ENCODE results near the gene UBXN4. TPM values are rescaled to one million over a fixed set of nuclear protein-coding genes. Genes with fewer than 3 reads are reported as not detected.
A peak's percentile ranks its signal among the peaks of the same experiment; 100 is the strongest.
"Not testable (repeated sequence)": the region's sequence is repeated elsewhere in the genome, so short reads cannot be mapped to it uniquely, and the experiment has no call there.

UBXN4 gene
- total RNA-seq, 1 donor from 2014 or later: 56.1 TPM

GRCh38 chr2:135799738-135800137, 58.1 kb downstream of the UBXN4 start:
- intact Hi-C loops (cut with micrococcal nuclease): no loop called here
- ATAC-seq (no peak), DNase-seq (no peak)

DNA sequence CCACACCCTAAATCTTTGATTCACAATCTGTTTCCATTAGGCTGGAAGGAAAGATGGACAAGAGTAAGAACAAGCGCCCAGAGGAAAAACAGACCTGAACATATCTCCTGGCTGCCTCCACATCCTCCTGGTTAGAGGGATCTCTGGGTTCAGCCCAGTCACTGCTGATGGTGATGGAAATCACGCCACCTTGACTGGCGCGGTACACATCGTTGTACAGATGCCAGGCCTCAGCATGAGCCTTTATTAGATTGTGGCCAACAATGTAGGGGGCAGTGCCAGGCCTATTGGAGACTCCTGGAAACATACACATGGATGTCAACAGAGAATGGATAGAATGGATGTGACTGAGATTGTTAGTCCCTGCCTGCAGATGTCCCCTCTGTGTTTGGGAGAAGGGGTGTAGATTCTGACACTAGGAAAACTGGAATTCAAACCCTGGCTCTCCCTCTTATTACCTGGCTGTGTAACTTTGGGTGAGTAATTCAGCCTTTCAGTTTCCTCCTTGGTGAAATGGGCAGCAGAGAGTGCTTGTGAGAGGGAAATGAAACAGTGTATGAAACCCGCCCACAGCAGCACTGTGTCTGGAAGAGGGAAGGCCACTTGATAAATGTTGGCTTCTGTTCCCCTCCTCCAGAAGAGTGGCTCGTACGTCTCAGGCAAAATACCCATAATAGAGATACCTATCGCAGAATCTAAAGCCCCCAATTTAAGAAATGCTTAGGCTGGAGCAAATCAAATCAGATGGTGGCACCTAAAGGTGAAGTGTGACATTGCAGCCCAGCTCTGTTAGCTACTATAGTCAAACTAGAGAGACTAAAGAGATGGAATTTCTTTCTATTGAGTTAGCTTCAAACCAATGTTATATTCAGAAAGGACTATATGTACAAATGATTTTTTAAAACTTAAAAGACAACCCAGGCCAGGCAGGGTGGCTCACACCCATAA, 59.1 kb downstream of the UBXN4 start:
- DNase-seq (no peak), ATAC-seq (no peak)
- intact Hi-C loops (cut with micrococcal nuclease): no loop called here

DNA sequence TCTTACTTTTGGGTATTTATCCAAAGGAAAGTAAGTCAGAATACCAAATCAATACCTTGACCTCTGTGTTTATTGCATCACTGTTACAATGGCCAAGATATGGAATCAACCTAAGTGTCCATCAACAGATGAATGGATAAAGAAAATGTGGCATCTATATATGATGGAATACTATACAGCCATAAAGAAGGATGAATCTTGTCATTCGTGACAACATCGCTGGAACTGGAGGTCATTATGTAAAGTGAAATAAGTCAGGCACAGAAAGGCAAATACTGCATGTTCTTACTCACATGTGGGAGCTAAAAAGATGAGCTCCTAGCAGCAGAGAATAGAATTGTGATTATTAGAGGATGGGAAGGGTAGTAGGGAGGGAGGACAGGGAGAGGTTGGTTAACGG, 60.7 kb downstream of the UBXN4 start:
- DNase-seq: no peak
- ATAC-seq: no peak
- intact Hi-C loops (cut with micrococcal nuclease): no loop called here

GRCh38 chr2:135803278-135803677, 61.6 kb downstream of the UBXN4 start:
- no peak for DNase-seq
- ATAC-seq: no peak
- intact Hi-C loops (cut with micrococcal nuclease): no loop called here

- ATAC-seq; DNase-seq; intact Hi-C loops (cut with micrococcal nuclease): not testable (repeated sequence)
Measured at GRCh38 chr2:135807874-135808273, 66.2 kb downstream of the UBXN4 start.

GRCh38 chr2:135812907-135813511, 71.4 kb downstream of the UBXN4 start:
- no peak for DNase-seq
- ATAC-seq: no peak
- intact Hi-C loops (cut with micrococcal nuclease): no loop called here

DNA sequence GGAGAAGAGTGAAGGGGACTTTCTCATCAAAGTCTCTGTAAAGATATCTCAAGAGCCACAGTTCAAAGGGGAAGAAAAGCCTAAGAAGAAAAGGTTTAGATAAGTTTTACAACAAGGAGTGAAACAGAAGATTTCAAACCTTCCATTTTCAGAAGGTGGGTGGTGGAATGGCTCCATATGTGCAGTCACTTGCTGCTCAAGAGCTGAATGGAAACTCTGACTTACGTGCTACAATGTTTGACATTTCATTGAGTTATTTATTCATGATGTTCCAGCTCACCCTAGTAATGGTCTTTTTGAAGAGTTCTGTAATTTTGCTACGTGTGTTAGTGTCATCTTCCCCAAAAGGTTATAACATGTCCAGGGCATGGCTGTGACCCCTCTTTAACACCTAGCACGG, 73.6 kb downstream of the UBXN4 start:
- intact Hi-C loops (cut with micrococcal nuclease): no loop called here

DNA sequence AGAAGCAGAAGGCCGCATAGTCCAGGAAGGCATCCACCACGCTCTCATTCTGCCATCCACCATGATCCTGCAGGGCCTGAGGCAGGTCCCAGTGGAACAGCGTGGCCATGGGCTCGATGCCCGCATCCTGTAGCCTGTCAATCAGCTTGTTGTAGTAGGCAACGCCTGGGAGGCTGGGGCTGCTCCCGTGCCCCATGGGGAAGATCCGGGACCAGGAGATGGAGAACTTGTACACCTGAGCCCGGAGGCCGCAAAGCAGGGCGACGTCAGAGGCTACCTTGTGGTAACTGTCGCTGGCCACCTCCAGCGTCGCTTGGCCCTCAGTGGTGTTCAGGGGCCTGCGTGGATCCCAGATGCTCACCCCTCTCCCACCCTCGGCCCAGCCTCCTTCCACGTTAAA, 75.8 kb downstream of the UBXN4 start:
- intact Hi-C loops (cut with micrococcal nuclease): no loop called here
- DNase-seq (no peak), ATAC-seq (no peak)

More for the DNA sequence above, 73.6 kb downstream of the UBXN4 start:
- ATAC-seq: no peak
- DNase-seq: no peak

DNA sequence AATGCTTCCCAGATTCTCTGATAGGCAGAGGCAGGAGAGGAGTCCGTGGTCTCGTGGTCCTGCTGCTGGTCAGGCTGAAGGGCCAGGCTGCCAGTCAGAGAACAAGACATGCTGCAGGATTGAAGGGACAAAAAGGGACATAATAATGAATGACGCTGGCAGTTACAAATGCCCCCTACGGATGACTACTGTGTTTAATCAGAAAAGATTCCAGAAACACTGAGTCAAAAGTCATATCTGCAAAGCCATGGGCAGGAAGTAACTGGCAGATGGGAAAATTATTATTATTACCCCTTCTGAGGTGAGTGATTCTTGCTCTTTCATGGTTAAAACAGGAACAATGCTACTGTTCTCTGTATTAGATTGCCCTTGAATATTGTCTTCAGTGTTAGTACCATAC, 76.3 kb downstream of the UBXN4 start:
- no peak for DNase-seq
- ATAC-seq: no peak

GRCh38 chr2:135818937-135819610, 77.4 kb downstream of the UBXN4 start:
- ATAC-seq (no peak), DNase-seq (no peak)
- intact Hi-C loops (cut with micrococcal nuclease): no loop called here

More for the DNA sequence above, 76.3 kb downstream of the UBXN4 start:
- intact Hi-C loops (cut with micrococcal nuclease): no loop called here

GRCh38 chr2:135820003-135820618, 78.5 kb downstream of the UBXN4 start:
- no peak for DNase-seq
- no peak for ATAC-seq
- intact Hi-C loops (cut with micrococcal nuclease): no loop called here

DNA sequence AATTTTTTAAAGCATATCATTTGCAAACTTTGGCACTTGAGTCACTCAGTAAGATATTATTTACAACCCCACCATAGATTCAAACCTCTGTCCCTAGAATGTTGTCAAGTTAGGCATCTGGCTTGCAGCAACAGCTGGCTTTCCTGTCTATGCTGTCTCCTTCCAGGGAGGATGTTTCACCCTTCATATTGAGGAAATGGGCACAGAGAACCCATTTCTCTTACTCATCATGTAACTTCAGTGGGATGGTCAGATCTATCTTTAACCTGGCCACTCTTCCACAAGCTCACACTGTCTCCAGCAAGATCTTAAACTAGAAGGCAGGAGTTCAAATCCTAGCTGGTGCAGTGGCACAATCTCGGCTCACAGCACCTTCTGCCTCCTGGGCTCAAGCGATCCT, 79.5 kb downstream of the UBXN4 start:
- DNase-seq (no peak), ATAC-seq (no peak)
- intact Hi-C loops (cut with micrococcal nuclease): no loop called here

DNA sequence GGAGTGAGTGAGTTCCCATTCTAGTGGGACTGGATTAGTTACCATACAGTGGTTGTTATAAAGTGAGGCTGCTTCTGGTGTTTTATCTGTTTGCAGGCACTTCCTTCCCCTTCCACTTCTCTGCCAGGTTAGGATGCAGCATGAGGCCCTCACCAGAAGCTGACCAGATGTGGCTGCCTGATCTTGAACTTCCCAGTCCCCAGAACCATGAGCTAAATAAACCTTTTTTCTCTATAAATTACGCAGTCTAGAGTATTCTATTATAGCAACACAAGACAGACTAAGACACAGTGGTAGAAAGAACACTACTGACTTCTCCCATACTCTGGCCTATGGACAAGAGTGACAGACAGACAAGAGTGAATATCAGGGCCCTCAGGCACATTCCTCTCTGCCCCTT, 81.2 kb downstream of the UBXN4 start:
- intact Hi-C loops (cut with micrococcal nuclease): no loop called here
- ATAC-seq: no peak
- DNase-seq: no peak

GRCh38 chr2:135825131-135825530, 83.5 kb downstream of the UBXN4 start:
- DNase-seq: no peak
- no peak for ATAC-seq
- intact Hi-C loops (cut with micrococcal nuclease): no loop called here

DNA sequence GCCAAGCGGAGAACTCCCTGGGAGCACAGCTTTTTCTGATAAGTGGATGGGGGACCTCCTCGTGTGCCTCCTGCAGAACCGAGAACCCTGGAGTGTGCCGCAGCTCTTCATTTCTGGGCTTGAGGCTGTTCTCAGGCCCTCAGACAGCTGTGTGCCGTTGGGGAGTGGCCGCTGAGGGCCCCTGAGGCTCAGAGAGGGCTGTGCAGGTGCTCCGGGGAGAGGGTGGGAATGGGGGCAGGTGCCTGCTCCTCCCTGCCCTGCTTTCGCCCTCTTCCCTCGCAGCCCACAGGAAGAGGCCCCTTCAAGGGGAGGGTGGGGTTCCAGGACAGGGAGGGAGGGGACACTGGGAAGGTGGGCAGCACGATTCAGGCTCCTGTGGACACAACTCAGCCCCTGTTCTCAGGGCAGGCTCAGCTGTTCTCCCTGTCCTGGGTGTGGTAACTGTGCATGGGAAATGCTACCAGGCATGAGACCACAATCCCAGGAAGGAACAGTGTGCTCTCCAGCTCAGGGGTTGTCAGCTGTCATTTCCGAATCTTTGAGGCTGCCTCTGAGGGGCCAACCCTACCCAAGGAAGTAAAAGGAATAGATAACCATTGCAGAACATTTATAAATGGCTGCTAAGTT, 84.0 kb downstream of the UBXN4 start:
- intact Hi-C loops (cut with micrococcal nuclease): no loop called here
- ATAC-seq: peak; percentile 12
- DNase-seq: no peak

- ATAC-seq (no peak), DNase-seq (no peak)
- intact Hi-C loops (cut with micrococcal nuclease): no loop called here
Measured at GRCh38 chr2:135826544-135826943, 84.9 kb downstream of the UBXN4 start.

DNA sequence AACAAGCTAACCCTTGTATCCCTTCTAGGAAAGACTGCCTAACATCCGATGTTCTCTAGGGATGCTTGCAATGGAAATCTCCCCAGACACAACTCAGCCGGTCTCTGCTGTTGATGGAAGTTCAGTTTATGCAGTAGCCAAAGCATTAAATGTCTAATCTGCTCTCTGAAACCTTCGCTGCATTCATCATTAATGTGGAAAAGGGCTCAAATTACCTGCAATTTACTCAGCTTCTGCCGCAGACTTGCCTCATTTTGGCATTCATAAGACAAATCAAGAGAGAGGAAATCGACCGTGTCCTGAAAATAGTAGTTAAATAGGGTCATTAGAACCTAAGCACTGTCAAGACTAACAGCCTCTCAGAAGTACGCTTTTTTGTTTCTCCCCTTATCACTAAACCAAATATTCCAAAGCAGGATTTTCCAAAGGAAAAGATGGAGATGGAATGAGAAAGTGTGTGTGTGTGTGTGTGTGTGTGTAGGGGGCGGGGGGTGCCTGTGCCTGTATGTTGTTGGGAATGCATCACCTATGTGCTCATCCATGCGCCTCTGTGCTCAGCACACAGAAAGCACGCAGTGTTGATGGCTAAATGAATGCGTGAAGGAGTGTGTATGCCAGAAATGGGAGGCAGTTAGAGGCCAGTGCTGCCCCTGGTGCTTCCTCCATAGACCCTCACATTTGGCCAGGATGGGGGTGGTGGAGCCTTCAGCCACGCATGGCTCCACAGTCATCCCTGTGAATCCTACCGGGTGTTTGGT, 87.9 kb downstream of the UBXN4 start:
- no peak for ATAC-seq
- intact Hi-C loops (cut with micrococcal nuclease): no loop called here
- no peak for DNase-seq

GRCh38 chr2:135831180-135831812, 89.6 kb downstream of the UBXN4 start:
- no peak for ATAC-seq
- no peak for DNase-seq
- intact Hi-C loops (cut with micrococcal nuclease): no loop called here

Measured in left ventricle myocardium superior (tissue), 1 donor.